GM12892 (cell line): ENCODE data around the gene DPP6.
"Not testable (repeated sequence)": the region's sequence is repeated elsewhere in the genome, so short reads cannot be mapped to it uniquely, and the experiment has no call there.

ENCODE experiments used
- POLR2A ChIP-seq: IDR thresholded peaks from 2 replicates; pipeline ENCODE4 v1.6.1; 2011; ENCODE audit warnings: low read depth, low read length, control low read depth
- TAF1 ChIP-seq: IDR thresholded peaks from 2 replicates; pipeline ENCODE4 v1.6.1; 2011; ENCODE audit warnings: low read depth, mild to moderate bottlenecking, control low read depth, low read length, borderline replicate concordance

- TF ChIP-seq TAF1, POLR2A: not testable (repeated sequence)
Measured at GRCh38 chr7:154095201-154095600, 43.0 kb downstream of the DPP6 start.
